OCI-LY3 (cell line): ENCODE data around the gene RENBP.

Source experiments
- H2AFZ ChIP-seq: fragments of 200-600, 300-600 bp; shearing (Covaris generic); 2 replicates; pipeline ENCODE4 v1.6.0; 2014; ENCODE audit warnings: antibody characterized with exemption, low read depth, low read length
- H3K27ac ChIP-seq: fragments of 200-600, 300-600 bp; sonication (generic); 2 replicates; pipeline ENCODE4 v1.5.1; 2014; ENCODE audit warnings: mild to moderate bottlenecking, low read length, moderate library complexity, mixed read lengths
- H3K27me3 ChIP-seq: fragments of 200-600, 300-600 bp; sonication (generic); 2 replicates; pipeline ENCODE4 v1.6.1; 2014; ENCODE audit warnings: low read depth, low read length, mixed read lengths
- H3K36me3 ChIP-seq: fragments of 200-600, 300-600 bp; sonication (generic); replicated peaks from 2 replicates; pipeline ENCODE3; 2014; ENCODE audit warnings: low read depth, low read length, mixed read lengths
- H3K4me1 ChIP-seq: fragments of 300-600, 200-600 bp; sonication (generic); 2 replicates; pipeline ENCODE4 v1.6.1; 2014; ENCODE audit warnings: low read length, mixed read lengths
- H3K4me2 ChIP-seq: fragments of 200-600, 300-600 bp; sonication (generic); 2 replicates; pipeline ENCODE4 v1.6.1; 2014; ENCODE audit warnings: low read length, mixed read lengths
- H3K4me3 ChIP-seq: fragments of 300-600, 200-600 bp; sonication (generic); 2 replicates; pipeline ENCODE4 v1.5.1; 2014; ENCODE audit warnings: antibody characterized with exemption, mild to moderate bottlenecking, low read length, moderate library complexity
- H3K79me2 ChIP-seq: fragments of 300-600, 200-600 bp; shearing (Covaris generic); 2 replicates; pipeline ENCODE4 v1.6.1; 2014; ENCODE audit warnings: mild to moderate bottlenecking, low read length, mixed read lengths
- H3K9ac ChIP-seq: fragments of 300-600, 200-600 bp; shearing (Covaris generic); 2 replicates; pipeline ENCODE4 v1.6.0; 2014; ENCODE audit warnings: mild to moderate bottlenecking, low read length, moderate library complexity
- H3K9me3 ChIP-seq: fragments of 200-600, 300-600 bp; shearing (Covaris generic); 2 replicates; pipeline ENCODE4 v1.6.1; 2014; ENCODE audit warnings: low read length, mixed read lengths; ENCODE audit not compliant: insufficient read depth
- H4K20me1 ChIP-seq: fragments of 200-600, 300-600 bp; sonication (generic); 2 replicates; pipeline ENCODE4 v1.6.1; 2016; ENCODE audit warnings: low read length, mixed read lengths; ENCODE audit not compliant: insufficient read depth
- CTCF ChIP-seq: fragments of 200-600, 300-600 bp; sonication (generic); IDR thresholded peaks from 2 replicates; pipeline ENCODE4 v1.5.1; 2014; ENCODE audit warnings: antibody characterized with exemption, low read length, low read depth
- EZH2phosphoT487 ChIP-seq: fragments of 200-600 bp; shearing (Covaris generic); IDR thresholded peaks from 2 replicates; pipeline ENCODE4 v1.6.1; 2018; ENCODE audit warnings: antibody characterized with exemption, mixed run types, low read depth

Gene RENBP

DNA sequence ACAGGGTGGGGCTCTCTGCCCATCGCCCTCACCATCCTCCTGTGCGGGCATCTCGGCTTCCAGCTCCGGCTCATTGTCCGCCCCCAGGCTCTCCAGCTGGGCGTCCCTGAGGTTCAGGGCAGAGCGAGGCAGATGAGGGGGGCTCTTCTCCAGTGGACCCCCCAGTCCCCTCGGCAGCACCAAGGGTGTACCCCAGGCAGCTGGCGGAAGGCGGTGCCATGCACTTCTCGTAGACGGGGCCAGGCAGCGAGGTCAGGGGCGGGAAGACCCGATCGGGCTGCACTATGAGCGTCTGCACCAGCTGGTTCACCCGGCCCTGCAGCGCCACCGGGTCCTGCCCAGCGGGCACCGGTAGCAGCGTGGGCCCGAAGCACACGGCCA lies 34.5 kb downstream of the RENBP start:
- H3K27ac ChIP-seq = no peak overlapping the region
- H3K27me3 ChIP-seq = no peaks in the 10 kb centered on the region
- H3K4me3 ChIP-seq = no peak overlapping the region
- H4K20me1 ChIP-seq = no peaks in the 10 kb centered on the region
- no peaks in the 10 kb centered on the region for H3K9me3 ChIP-seq
- H3K4me2 ChIP-seq = no peak overlapping the region
- TF ChIP-seq CTCF (no peak), EZH2phosphoT487 (no peak)
- peaks cover 13% of the 10 kb centered on the region for H3K36me3 ChIP-seq
- H2AFZ ChIP-seq = no peak overlapping the region
- H3K4me1 ChIP-seq = no peaks in the 10 kb centered on the region; the same call in 1 of the 2 replicates
- H3K79me2 ChIP-seq = no peaks in the 10 kb centered on the region
- H3K9ac ChIP-seq = no peak overlapping the region

DNA sequence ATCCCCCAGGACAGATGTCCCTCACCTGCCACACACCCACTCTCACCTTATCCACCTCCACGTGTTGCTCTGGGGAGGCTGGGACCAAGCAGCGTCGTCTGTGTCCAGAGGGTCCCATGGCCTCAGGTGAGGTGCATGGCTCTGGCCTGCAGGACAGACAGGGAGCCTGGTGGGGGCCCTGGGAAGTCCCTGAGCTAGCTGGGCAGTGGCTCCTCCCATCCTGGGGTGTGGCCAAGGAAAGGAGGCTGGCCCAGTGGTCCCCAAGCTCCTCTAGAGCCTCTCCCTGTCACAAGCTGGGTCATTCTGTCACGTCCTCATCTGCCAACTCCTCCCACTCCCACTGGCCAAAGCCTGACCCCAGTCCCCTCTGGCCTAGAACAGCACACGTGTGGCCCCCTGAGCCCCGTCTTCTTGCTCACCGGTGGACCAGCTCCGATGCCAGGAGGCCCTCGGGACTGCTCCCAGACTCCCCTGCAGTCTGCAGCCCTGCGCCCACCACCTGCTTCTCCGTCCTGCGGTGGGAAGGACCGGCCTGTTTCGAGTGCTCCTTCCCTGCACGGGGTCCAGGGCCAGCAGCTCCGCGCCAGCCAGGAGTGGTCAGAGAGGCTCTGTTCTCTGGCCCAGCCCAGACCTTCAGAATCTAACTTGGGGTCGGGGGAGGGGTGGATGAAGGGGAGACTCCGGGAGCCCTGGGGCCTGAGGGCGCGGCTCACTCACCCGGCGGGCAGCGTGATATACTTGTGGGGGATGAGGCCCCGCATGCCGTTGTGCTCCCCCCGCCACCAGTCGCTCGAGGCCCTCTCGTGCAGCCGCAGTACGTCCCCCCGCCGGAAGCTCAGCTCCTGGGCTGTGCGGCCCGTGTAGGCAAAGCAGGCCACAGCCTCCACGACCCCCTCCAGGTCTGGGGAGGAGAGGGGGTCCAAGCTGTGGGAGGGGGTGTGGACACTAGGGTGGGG lies 35.1 kb downstream of the RENBP start:
- H2AFZ ChIP-seq = no peak overlapping the region
- peaks cover 5% of the 10 kb centered on the region for H3K4me1 ChIP-seq
- peaks cover 10% of the 10 kb centered on the region for H3K36me3 ChIP-seq
- H3K27me3 ChIP-seq = no peaks in the 10 kb centered on the region
- TF ChIP-seq EZH2phosphoT487 (no peak), CTCF (no peak)
- no peak overlapping the region for H3K9ac ChIP-seq
- H3K4me3 ChIP-seq = no peak overlapping the region
- H3K4me2 ChIP-seq = no peak overlapping the region
- no peaks in the 10 kb centered on the region for H4K20me1 ChIP-seq
- no peaks in the 10 kb centered on the region for H3K9me3 ChIP-seq
- H3K27ac ChIP-seq = no peak overlapping the region
- no peaks in the 10 kb centered on the region for H3K79me2 ChIP-seq

DNA sequence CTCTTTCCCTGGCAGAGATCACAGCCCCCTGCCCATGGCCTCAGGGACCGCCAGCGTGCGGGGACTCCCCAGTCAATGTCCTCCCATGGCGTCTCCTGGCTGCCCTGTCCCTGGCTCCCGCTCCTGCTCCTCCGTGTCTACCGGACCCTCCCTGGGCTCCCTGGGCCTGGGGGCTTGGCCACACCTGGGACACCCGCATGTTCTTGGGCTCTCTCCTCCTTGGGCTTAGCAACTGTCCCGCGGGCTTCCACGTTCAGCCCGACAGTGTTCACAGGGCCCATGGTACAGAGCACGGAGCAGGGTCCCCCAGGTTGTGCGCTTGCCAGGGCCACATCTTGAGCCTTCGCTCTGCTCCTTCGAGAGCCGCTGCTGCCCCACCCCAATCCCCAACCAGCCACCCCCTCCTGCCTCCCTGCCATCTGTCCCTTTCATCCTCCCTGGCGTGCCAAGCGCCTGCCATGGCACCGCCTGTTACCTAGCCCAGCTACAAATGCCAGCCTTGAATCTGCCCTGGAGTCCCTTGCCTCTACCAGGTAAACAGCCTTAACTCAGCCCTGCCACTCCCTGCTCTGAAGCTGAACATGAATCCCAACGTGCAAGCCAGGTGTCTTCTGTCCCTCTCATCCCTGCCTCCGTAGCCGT lies 36.1 kb downstream of the RENBP start:
- TF ChIP-seq EZH2phosphoT487 (no peak), CTCF (no peak)
- H3K27ac ChIP-seq = no peak overlapping the region

DNA sequence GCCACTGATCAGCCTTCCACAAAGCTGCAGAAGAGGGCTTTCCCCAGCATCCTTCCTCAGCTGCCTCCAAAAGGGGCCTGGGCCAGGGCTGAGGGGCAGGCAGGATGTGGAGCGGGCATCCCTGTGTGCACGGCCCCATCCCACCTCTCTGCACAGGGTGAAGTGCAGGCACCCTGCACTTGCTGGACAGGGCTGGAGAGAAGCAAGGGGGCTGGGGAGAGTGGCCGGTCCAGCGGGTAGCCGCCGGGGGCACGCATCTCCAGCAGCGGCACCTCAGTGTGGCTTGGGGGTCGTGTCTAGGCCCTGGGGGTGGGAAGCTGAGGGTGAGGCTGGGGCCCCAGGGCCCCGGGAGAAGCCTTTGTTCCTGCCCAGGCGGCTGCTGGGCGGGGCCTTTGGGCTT lies 37.0 kb downstream of the RENBP start:
- no peak for TF ChIP-seq EZH2phosphoT487
- TF ChIP-seq CTCF = no peak
- Histone ChIP-seq H3K4me1 (peaks cover 23% of the 10 kb centered on the region), H2AFZ (no peak overlapping the region), H3K79me2 (no peaks in the 10 kb centered on the region), H3K4me3 (no peak overlapping the region), H3K27ac (no peak overlapping the region), H3K36me3 (peaks cover 4% of the 10 kb centered on the region), H4K20me1 (no peaks in the 10 kb centered on the region), H3K9ac (no peak overlapping the region), H3K4me2 (no peak overlapping the region), H3K9me3 (no peaks in the 10 kb centered on the region), H3K27me3 (no peaks in the 10 kb centered on the region)

More for the DNA sequence above, 36.1 kb downstream of the RENBP start:
- Histone ChIP-seq H3K9ac (no peak overlapping the region), H2AFZ (no peak overlapping the region), H3K4me3 (no peak overlapping the region), H3K36me3 (peaks cover 5% of the 10 kb centered on the region), H3K4me2 (no peak overlapping the region), H3K79me2 (no peaks in the 10 kb centered on the region), H3K4me1 (peaks cover 14% of the 10 kb centered on the region), H4K20me1 (no peaks in the 10 kb centered on the region), H3K27me3 (no peaks in the 10 kb centered on the region), H3K9me3 (no peaks in the 10 kb centered on the region)
